H4 (cell line): ENCODE measurements around the gene AFMID. TPM values are rescaled to one million over a fixed set of nuclear protein-coding genes. Genes with fewer than 3 reads are reported as not detected.

Experiments
- DNase-seq: peaks from one replicate; pipeline ENCODE4 v3.0.0-alpha.2; 2015; ENCODE audit warnings: low spot score
- total RNA-seq: library from RNA; depleted of rRNA; stranded (reverse); fragments of >200 nt; shearing (Covaris generic); gene quantifications from 2 replicates; pipeline ENCODE4 v1.2.3, GENCODE V29; 2014; rRNA removed

AFMID gene
- total RNA-seq, 1 experiment from 2014 or later: 33.1 TPM

GRCh38 chr17:78255029-78255656 lies 68.0 kb downstream of the AFMID start:
- no peak for DNase-seq

- no peak for DNase-seq
These were observed 69.0 kb downstream of the AFMID start for GRCh38 chr17:78255953-78256706.

- no peak for DNase-seq
These were observed 69.8 kb downstream of the AFMID start for GRCh38 chr17:78256707-78257591.

Other genes with a start within 250 kb of the AFMID start
- 2.6 and 6.9 TPM in 2 replicates for gene TNRC6C, start 228.7 kb upstream of the AFMID start, total RNA-seq
- gene TMC6, start 58.6 kb upstream of the AFMID start, total RNA-seq: 2.7 and 7.9 TPM in 2 replicates
- 0.02 TPM in 1 of 2 replicates, not detected in the other for gene TMC8, start 56.6 kb upstream of the AFMID start, total RNA-seq
- gene C17orf99, start 41.0 kb upstream of the AFMID start, total RNA-seq: not detected in 2 replicates
- gene SYNGR2, start 18.8 kb upstream of the AFMID start, total RNA-seq: 24.6 and 30.1 TPM in 2 replicates
- 188 and 253 TPM in 2 replicates for gene TK1, start 310 bp upstream of the AFMID start, total RNA-seq
- 154 and 157 TPM in 2 replicates for gene BIRC5, start 26.9 kb downstream of the AFMID start, total RNA-seq
- gene TMEM235, start 44.3 kb downstream of the AFMID start, total RNA-seq: not detected in 2 replicates
- 29.2 and 43.0 TPM in 2 replicates for gene SOCS3, start 172.7 kb downstream of the AFMID start, total RNA-seq
- gene PGS1, start 191.3 kb downstream of the AFMID start, total RNA-seq: 20.4 and 27.5 TPM in 2 replicates